ENCODE data around the gene NUP210L. TPM values are rescaled to one million over a fixed set of nuclear protein-coding genes. Genes with fewer than 3 reads are reported as not detected.
A peak's percentile ranks its signal among the peaks of the same experiment; 100 is the strongest.

The NUP210L gene
- total and polyA plus RNA-seq, 3 donors from 2014 or later, result 23.0 to 77.2 (median 24.4) TPM

- H3K4me3 ChIP-seq, result peak within 1 kb of the TSS; percentile 61 to 66
Measured at GRCh38 chr1:153967107-153967999, 187.5 kb downstream of the NUP210L start, which contains the start of gene CREB3L4. Gene CREB3L4, plus strand, starts transcription at chr1:153967902. Its CDS starts 624 bp downstream, at chr1:153968526.

GRCh38 chr1:153963850-153964331, 191.0 kb downstream of the NUP210L start:
- Histone ChIP-seq H3K36me3 (ENCODE audit: low read depth, missing control alignments) (no peaks in the 10 kb centered on the region), H3K4me3 (peak overlapping the region; percentile 67 to 91), H3K27me3 (no peaks in the 10 kb centered on the region), H3K27ac (peak overlapping the region; percentile 89 to 98), H3K9me3 (no peaks in the 10 kb centered on the region), H3K4me1 (peaks cover 51% of the 10 kb centered on the region)
- TF ChIP-seq POLR2A (IDR thresholded peaks at IDR 0.05) (no peak), CTCF (IDR thresholded peaks at IDR 0.05) (no peak)
- intact Hi-C loops (cut with DNase I; ENCODE audit: low total_unique reads), result no loop called here
- peak; percentile 47 for DNase-seq
- 0 to 1% methylated on average over 21 to 22 of the region's 22 CpGs for WGBS, 2 donors

More at GRCh38 chr1:153967107-153967999, 187.5 kb downstream of the NUP210L start, which contains the start of gene CREB3L4:
- peak; percentile 5 for TF ChIP-seq POLR2A (IDR thresholded peaks at IDR 0.05)
- TF ChIP-seq CTCF (IDR thresholded peaks at IDR 0.05), result peak in 1 of 3 experiments; percentile 29
- DNase-seq, result peak; percentile 97
- H3K36me3 ChIP-seq (ENCODE audit: low read depth, missing control alignments), result no peaks in the 10 kb centered on the region
- WGBS, 2 donors, result 0 to 1% methylated on average over 7 to 57 of the region's 60 CpGs
- intact Hi-C loops (cut with DNase I; ENCODE audit: low total_unique reads), result no loop called here
- H3K9me3 ChIP-seq, result no peaks in the 10 kb centered on the region
- peaks cover 40% of the 10 kb centered on the region for H3K4me1 ChIP-seq
- peak within 1 kb of the TSS; percentile 80 to 94 for H3K27ac ChIP-seq
- H3K27me3 ChIP-seq, result no peaks in the 10 kb centered on the region

- H3K27me3 ChIP-seq, result no peaks in the 10 kb centered on the region
- H3K4me3 ChIP-seq, result peak within 1 kb of the TSS; percentile 67 to 91
- no peaks in the 10 kb centered on the region for H3K9me3 ChIP-seq
- TF ChIP-seq CTCF (IDR thresholded peaks at IDR 0.05) (no peak), POLR2A (IDR thresholded peaks at IDR 0.05) (peak; percentile 50)
- intact Hi-C loops (cut with DNase I; ENCODE audit: low total_unique reads), result no loop called here
- peak; percentile 99 for DNase-seq
- H3K36me3 ChIP-seq (ENCODE audit: low read depth, missing control alignments), result no peaks in the 10 kb centered on the region
- peaks cover 47% of the 10 kb centered on the region for H3K4me1 ChIP-seq
- peak within 1 kb of the TSS; percentile 89 to 98 for H3K27ac ChIP-seq
- WGBS, 2 donors, result 0% methylated on average over 30 to 49 of the region's 54 CpGs
Measured at GRCh38 chr1:153963030-153963849, 191.6 kb downstream of the NUP210L start, which contains the start of gene SLC39A1. Gene SLC39A1, minus strand, starts transcription at chr1:153963537. Its CDS starts 822 bp downstream, at chr1:153962715.

- intact Hi-C loops (cut with DNase I; ENCODE audit: low total_unique reads), result no loop called here
- 42 to 48% methylated on average over 11 to 16 of the region's 16 CpGs for WGBS, 2 donors
Measured at GRCh38 chr1:153962088-153963029, 192.5 kb downstream of the NUP210L start.

More at GRCh38 chr1:153962088-153963029, 192.5 kb downstream of the NUP210L start:
- Histone ChIP-seq H3K4me3 (peak overlapping the region; percentile 67 to 91), H3K27me3 (no peaks in the 10 kb centered on the region), H3K4me1 (peaks cover 46% of the 10 kb centered on the region), H3K36me3 (ENCODE audit: low read depth, missing control alignments) (no peaks in the 10 kb centered on the region), H3K27ac (peak overlapping the region; percentile 89 to 98), H3K9me3 (no peaks in the 10 kb centered on the region)
- DNase-seq, result no peak
- TF ChIP-seq CTCF (IDR thresholded peaks at IDR 0.05), result peak in 1 of 3 experiments; percentile 1
- no peak for TF ChIP-seq POLR2A (IDR thresholded peaks at IDR 0.05)
